M059J (cell line): Measurements from ENCODE around the gene TBC1D4. TPM values are rescaled to one million over a fixed set of nuclear protein-coding genes. Genes with fewer than 3 reads are reported as not detected.
"Not testable (repeated sequence)": the region's sequence is repeated elsewhere in the genome, so short reads cannot be mapped to it uniquely, and the experiment has no call there.

Source experiments
- DNase-seq: peaks from one replicate; pipeline ENCODE4 v3.0.0-alpha.2; 2012; ENCODE audit warnings: low read depth
- total RNA-seq: library from RNA; depleted of rRNA; stranded (reverse); fragments of >200 nt; shearing (Covaris generic); gene quantifications from 2 replicates; pipeline ENCODE4 v1.2.3, GENCODE V29; 2014

The TBC1D4 gene
- total RNA-seq, 1 experiment from 2014 or later = 9.9 TPM

- DNase-seq = no peak
Measured at GRCh38 chr13:75455962-75456361, 26.0 kb downstream of the TBC1D4 start.

GRCh38 chr13:75454497-75454896 lies 27.5 kb downstream of the TBC1D4 start:
- DNase-seq = no peak

GRCh38 chr13:75452564-75452963 lies 29.4 kb downstream of the TBC1D4 start:
- DNase-seq = peak; percentile 8

GRCh38 chr13:75447493-75447892 lies 34.5 kb downstream of the TBC1D4 start:
- no peak for DNase-seq

- no peak for DNase-seq
Measured at GRCh38 chr13:75446874-75447273, 35.1 kb downstream of the TBC1D4 start.

- DNase-seq = no peak
Measured at GRCh38 chr13:75445717-75446499, 36.1 kb downstream of the TBC1D4 start.

GRCh38 chr13:75444016-75444415 lies 38.0 kb downstream of the TBC1D4 start:
- no peak for DNase-seq

- DNase-seq = no peak
Measured at GRCh38 chr13:75443356-75443958, 38.5 kb downstream of the TBC1D4 start.

- DNase-seq = no peak
Measured at GRCh38 chr13:75442736-75443234, 39.2 kb downstream of the TBC1D4 start.

GRCh38 chr13:75440100-75440499 lies 41.9 kb downstream of the TBC1D4 start:
- peak; percentile 31 for DNase-seq

- DNase-seq = peak; percentile 66
Measured at GRCh38 chr13:75437582-75438318, 44.2 kb downstream of the TBC1D4 start.

GRCh38 chr13:75434126-75434525 lies 47.8 kb downstream of the TBC1D4 start:
- DNase-seq = not testable (repeated sequence)

GRCh38 chr13:75432811-75433244 lies 49.1 kb downstream of the TBC1D4 start:
- DNase-seq = no peak

GRCh38 chr13:75432045-75432444 lies 49.9 kb downstream of the TBC1D4 start:
- DNase-seq = no peak

GRCh38 chr13:75430436-75431209 lies 51.3 kb downstream of the TBC1D4 start:
- no peak for DNase-seq

GRCh38 chr13:75426421-75426820 lies 55.5 kb downstream of the TBC1D4 start:
- DNase-seq = no peak

GRCh38 chr13:75425216-75426009 lies 56.6 kb downstream of the TBC1D4 start:
- no peak for DNase-seq

GRCh38 chr13:75423946-75424345 lies 58.0 kb downstream of the TBC1D4 start:
- DNase-seq = no peak

- DNase-seq = no peak
Measured at GRCh38 chr13:75422028-75422427, 59.9 kb downstream of the TBC1D4 start.

- no peak for DNase-seq
Measured at GRCh38 chr13:75421133-75421532, 60.8 kb downstream of the TBC1D4 start.

- DNase-seq = no peak
Measured at GRCh38 chr13:75419656-75420055, 62.3 kb downstream of the TBC1D4 start.
